HG02852 (cell line): ENCODE measurements around the gene CCBE1.
"Not testable (repeated sequence)": the region's sequence is repeated elsewhere in the genome, so short reads cannot be mapped to it uniquely, and the experiment has no call there.

Experiments used
- ATAC-seq: cut with Tn5 transposase; IDR thresholded peaks from one replicate; pipeline ENCODE4 v1.9.1; 2021; ENCODE audit warnings: mild to moderate bottlenecking, moderate library complexity; ENCODE audit not compliant: unreplicated experiment

CCBE1 gene

DNA sequence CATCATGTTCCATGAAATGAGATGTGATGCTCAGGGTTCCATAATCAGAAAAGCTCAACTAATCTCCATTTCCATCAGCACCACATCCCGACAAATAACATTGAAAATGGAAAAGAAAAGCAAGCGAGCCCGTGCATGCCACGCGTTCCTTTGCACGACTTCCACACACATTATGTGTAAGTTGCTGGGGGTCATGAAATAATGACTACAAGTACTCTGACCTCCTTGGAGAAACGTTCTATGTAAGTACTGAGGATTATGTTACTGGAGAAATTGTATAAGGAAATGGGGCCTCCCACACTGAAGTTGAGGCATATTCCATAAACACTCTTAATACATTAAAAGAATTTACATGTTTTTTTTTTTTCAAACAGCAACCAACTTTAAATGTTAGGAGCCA, 38.3 kb downstream of the CCBE1 start:
- no peak for ATAC-seq

DNA sequence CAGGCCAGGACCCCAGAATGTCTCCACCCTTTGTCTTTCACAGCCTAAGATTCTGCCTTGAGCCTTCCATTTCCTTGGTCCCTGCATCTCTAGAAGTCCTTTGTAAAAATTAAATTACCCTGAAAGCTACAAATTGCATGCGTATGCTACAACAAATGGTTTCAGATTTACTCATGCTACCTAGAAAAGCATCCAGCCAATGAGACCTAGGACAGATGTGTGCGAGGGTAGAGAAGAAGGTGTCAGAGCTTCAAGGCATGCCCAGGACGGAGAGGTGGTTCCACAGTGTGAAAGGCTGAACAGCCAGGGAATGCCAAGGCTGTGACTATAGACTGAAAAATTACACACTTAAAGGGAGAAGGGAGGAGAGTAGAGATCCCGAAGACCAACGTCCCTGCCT, 40.2 kb downstream of the CCBE1 start:
- peak; percentile 70 for ATAC-seq

DNA sequence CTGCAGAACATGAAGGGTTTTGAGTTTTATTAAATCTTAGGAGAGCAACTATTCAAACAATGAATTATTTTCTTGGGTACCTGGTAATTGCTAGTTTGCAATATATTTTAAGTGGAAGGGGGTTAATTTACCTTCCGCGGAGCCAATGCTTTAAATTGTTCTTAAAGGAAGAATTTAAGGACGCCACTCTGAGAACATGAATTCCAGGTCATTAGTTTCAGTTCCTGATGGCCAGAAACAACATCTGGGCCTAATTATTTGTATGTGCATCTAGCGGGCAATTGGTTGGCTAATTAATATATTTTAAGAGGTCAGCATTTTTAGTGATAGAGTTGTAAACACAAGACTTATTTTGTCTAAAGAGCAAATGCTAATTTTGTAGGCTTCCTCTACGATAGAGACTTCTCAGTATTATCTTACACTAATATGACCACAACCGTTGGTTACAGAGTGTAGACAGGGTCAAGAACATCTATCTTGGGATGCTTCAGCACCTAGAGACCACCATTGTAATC, 40.8 kb downstream of the CCBE1 start:
- no peak for ATAC-seq

DNA sequence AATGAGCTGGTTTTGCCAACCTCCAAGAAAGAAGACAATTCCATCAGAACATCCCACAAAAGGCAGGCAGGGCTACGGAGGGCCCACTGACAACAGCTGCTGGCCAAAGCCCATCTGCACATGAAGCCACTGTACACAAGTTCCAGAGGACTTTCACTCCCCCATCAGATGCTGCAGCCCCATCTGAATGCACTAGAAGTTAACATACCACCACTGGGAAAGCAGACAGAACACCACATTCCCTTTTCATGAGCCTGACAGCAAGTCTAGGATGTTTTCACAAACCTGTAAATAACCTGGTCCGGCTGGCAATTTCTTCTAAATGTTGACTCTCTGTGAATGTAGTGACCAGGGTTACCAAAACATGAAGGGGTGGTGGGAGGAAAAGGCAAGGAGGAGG, 41.5 kb downstream of the CCBE1 start:
- ATAC-seq, result no peak

DNA sequence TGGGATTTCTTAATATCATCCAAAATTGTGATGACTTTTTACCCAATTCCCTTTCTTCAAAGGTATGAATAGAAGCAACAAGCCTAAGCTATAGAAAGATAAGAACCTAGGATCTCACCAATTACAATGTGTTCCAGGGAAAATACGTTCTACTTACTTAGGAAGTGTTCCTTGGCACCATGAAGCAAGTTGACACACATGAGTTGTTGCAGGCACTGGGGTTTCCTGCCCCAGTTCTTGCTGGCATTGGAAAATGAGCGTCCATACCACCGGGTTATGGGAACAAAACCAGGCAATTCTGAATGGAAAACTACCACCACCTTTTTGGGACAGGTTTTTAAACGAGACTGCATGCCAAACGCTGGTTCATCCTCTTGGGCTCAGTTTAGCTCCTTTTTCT, 46.2 kb downstream of the CCBE1 start:
- no peak for ATAC-seq

DNA sequence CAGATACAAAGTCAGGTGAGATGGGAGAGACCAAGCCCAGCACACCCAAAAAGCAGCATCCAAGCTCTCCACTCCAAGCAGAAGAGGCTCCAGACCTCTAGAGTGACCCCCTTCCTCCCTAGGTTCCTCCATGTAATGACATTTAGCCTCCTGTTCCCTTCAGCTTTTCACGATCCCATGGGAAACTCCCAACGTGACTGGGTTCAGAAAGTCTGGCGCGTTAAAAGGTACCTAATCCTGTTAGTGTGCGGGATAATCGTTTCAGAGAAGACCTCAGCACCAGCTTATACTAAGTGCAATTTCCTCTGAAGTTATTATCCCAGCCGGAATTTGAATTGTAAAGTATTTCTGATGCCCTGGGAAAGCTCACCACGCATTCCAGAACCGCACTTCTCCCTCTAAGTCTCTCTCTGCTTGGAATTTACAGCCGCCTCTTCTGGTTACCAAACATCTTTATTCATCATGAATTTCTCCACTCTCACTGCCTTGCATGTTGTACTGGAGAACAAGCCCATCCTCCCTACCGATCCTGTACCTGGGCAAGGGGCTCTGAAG, 46.9 kb downstream of the CCBE1 start:
- no peak for ATAC-seq

DNA sequence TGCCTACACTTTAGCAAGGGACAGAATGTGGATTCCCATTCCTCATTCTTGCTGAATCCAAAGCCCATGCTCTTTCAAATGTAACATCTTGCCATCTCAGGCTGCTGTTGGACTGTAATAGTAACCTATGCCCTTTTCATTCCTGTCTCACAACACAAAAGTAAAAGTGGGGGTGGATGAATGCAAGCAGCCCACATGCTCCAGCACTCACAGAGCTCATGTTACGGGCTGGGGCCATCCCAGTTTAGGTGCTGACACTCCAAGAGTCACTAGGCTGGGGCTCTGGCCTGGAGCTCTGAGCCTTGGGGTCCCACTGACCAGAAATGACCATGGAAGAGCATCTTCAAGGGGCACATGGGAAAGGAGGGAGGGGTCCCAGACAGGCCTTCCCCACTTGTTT, 47.6 kb downstream of the CCBE1 start:
- ATAC-seq, result no peak

DNA sequence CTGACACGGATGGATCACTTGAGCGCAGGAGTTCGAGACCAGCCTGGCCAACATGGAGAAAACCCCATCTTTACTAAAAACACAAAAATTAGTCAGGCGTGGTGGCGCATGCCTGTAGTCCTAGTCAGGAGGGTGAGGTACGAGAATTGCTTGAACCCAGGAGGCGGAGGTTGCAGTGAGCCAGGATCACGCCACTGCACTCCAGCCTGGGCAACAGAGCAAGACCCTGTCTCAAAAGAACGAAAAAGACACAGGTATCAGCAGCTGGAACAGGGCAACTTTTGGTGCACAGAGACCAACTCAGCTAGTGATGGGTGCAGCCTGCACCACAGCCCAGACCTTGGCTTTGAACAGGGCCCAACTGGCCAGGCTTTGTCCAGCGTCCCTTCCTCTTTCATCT, 48.8 kb downstream of the CCBE1 start:
- not testable (repeated sequence) for ATAC-seq

DNA sequence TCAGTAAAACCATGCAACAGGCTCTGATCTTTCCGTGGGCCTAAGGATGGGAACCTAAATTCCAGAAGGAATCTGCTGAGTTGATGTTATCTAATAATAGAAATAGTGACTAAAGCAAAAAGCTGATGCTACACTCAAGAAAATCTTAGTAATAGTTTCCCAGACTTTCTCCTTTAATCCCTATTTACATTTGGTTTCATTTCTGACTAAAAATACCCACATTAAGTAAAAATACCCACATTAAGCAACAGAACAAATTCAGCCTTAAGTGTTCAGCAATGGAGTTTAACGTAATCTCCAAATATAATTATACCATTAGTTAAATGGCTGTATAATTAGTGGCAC, 50.3 kb downstream of the CCBE1 start:
- ATAC-seq, result no peak

DNA sequence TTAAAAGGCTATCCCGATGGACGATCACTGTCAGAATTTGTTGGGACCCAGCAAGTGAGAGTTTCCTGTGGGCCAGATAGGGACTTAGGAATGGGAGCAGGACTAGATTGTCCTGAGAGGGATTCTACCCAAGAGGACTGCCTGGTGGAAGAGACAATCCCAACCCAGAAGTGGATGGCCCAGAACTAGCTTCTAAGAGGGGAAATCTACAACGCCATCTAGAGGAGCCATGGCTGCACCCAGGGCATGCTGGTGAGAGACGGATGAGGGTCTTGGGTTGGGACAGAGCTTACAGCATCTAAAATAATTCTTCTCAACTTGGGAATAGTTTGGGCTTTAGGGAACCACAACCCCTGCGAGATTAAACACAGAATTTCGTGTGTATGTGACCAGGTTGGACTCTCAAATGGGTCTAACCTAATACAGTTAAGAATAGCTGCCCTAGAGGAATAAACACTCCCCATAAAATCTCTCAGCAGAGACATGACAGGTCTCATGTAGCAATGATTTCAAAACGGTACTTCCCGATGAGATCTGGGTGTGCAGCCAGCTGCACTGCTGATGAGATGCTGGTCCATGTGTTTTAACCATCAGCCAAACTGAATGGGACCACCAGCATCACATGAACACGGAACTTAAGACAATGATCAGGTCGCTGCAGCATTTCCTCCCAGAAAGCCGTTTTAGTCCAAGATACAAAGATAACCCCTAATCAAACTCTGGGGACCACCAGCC, 50.8 kb downstream of the CCBE1 start:
- no peak for ATAC-seq

DNA sequence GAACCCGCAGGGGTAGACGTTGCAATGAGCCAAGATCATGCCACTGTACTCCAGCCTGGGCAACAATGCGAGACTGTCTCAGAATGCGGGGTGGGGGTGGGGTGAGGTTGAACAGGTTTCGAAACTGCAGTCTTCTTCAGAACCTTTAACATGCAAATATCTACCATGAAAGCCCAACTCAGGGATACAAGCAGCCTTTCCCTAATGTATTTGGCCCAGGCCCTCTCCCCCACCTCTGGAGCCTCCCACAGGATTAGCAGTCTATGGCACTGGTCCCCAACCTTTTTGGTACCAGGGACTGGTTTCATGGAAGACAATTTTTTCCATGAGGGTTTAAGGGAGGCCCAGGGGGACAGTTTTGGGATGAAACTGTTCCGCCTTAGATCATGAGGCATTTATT, 53.5 kb downstream of the CCBE1 start:
- no peak for ATAC-seq

DNA sequence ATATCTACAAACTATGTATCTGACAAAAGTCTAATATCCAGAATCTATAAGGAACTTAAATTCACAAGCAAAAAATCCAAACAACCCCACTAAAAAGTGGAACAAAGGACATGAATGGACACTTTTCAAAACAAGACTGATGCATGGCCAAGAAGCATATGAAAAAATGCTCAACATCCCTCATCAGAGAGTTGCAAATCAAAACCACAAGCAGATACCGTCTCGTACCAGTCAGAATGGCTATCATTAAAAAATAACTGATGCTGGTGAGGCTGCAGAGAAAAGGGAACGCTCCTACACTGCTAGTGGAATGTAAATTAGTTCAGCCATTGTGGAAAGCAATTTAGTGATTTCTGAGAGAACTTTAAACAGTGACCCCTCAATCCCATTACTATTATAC, 56.5 kb downstream of the CCBE1 start:
- ATAC-seq, result no peak

DNA sequence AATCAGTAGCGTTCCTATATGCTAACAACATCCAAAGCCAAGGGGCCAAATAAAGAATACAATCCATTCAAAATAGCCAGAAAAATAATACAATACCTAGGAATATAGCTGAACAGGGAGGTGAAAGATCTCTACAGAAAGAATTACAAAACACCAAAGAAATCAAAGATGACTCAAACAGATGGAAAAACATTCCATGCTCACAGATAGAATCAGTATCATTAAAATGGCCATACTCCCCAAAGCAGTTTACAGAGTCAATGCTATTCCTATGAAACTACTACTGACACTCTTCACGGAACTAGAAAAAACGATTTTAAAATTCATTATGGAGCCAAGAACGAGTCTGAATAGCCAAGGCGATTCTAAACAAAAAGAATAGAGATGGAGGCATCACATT, 57.4 kb downstream of the CCBE1 start:
- no peak for ATAC-seq

DNA sequence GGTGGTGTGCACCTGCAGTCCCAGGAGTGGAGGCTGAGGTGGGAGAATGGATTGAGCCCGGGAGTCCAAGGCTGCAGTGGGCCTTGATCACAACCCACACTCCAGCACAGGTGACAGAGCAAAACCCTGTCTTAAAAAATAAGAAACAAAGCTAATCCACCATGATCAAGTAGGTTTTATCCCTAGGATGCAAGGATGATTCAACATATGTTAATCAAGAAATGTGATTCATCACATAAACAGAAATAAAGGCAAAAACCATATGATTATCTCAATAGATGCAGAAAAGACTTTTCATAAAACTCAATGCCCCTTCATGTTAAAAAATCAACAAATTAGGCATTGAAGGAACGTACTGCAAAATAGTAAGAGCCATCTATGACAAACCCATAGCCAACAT, 58.1 kb downstream of the CCBE1 start:
- ATAC-seq, result no peak

DNA sequence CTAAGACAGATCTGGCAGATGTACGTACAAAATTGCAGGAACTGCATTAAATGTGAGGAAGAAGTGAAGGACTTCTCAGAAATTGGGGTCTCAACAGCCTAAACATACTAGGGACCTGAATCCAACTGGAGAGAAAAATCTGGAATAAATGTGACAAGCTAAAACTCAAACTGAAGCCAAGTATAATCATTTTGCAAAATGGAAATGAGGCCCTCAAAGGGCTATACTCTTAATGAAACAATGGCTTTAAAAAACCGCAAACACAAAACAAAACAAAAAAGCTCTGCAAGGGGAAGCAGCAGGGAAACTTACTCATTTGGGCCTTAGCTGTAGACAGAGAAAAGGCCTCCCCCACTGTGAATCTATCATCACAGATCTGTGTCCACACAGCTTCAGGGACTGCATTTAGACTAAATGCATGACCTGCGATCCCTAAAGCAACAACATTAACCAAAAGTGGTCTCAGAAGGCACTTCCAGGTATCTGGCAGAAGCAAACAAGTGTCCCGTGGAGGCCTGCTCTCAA, 63.2 kb downstream of the CCBE1 start:
- ATAC-seq, result no peak

DNA sequence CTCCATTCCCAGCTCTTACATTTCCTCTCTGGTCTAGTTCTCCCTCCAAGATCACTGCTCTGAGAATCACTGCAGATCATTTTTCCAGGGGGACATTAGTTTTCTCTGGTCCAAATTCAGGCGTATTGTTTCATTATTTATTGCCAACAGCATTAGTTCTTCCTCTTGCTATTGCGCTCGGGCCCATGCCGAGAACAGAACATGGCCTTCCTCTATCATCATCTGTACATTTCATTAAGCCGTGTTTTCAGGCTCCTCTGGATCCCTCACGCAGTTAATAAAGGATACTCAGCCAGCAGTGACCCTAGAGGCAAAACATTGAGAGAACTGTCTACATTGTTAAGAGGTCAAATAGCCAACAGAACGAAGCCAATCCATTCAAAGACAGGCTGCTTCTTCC, 63.9 kb downstream of the CCBE1 start:
- ATAC-seq, result no peak

DNA sequence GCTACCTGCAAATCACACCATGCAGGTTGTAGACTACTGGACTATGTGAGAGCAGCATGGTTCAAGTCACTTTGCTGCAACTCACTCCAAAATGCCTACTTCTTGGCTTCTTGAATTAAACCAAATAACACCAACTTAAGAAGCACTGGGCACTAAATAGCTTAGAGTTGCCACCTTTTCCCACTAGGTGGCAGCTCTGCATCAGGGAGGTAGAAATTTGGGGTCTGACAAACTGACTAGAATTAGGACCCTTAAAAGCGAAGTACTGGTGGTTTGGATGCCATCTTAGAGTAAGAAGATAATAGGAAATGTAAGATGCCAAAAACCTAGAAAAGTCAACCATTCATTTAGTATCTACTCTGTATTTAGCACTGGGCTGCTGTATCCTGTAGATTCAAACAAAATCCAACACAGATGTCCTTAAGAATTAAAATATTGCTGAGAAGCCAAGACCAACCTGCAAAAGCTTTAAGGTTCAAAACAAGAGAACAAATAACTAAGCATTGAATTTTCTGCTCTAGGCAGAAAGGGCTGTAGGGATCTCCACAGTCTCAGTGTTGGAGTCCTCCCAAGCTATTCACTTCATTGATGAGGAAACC, 65.5 kb downstream of the CCBE1 start:
- no peak for ATAC-seq

DNA sequence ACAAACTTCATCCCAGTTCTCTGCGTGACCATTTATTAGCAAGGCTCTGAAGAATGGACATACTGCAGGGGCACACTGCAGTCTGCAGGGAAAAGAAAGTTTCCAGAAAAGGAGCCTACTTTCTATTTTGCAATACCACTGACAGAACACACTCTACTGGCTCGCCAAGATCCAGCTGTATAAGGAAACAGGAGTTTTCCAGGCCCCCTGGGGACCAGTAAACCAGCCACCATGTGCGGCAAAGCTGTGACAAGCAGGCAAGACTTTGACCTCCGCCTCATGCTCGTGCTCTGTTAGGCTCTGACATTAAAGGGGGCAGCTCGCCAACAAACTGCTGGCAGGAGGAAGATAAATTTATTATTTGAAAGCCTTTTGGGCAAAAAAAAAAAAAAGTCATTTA, 67.3 kb downstream of the CCBE1 start:
- ATAC-seq, result no peak

DNA sequence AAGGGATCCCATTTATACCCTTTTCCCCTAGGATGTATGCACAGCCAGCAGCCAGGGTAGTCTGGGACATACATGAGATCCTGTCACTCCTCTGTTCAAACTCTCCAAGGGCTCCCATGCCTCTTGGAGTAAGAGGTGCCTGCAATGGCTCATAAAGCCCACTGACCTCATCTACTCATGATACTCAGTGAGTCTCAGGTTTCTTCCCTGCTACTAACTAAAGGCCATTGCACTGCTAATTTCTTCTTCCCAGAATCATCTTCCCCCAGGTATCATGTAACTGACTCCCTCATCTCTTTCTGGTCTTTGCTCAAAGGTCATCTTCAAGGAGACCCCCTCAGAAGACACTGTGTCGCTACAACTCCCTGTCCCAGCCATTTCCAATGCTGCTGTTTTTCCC, 68.2 kb downstream of the CCBE1 start:
- ATAC-seq, result no peak

DNA sequence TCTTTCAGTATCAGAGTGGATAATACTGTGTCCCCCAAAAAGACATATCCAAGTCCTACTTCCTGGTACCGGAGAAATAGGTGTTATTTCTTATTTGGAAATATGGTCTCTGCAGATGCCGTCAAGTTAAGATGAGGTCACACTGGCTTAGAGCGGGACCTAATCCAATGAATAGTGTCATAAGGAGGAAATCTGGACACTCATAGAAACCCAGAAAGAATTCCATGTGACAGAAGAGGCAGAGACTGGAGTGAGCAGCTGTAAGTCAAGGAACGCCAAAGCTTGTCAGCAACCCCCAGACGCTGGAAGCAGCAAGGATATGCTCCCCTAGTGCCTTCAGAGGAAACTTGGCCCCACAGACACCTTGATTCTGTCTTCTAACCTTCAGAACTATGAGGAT, 69.8 kb downstream of the CCBE1 start:
- ATAC-seq, result no peak

DNA sequence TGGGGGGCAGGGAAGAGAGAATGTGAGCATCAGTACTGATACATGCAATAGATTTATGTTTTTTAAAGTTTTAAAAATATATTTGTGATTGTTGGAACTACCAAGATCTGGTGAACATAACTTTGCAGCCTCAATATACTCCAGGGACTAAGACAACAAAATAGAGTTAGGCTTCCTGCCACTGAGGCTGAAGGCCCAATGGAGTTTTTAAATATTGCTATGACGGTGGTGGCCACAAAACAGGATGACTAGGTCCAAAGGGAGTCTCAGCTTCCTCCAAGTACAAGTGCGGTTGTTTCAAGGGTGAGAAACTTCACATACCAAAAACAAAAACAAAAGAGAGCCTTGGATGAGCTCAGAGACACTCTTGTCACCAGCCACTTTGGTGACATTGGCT, 72.9 kb downstream of the CCBE1 start:
- ATAC-seq, result no peak
